ENCODE data around the gene WDR18.

Gene WDR18

GRCh38 chr19:1039646-1040475, 55.7 kb downstream of the WDR18 start, which contains the start of gene ABCA7:
ABCA7 (plus strand) TSS chr19:1040107; CDS start chr19:1041362, 1,255 bp downstream.
- Histone ChIP-seq H3K27me3 (ENCODE audit: insufficient read depth, insufficient read length) (no peaks in the 10 kb centered on the region), H3K9me3 (ENCODE audit: insufficient read depth, low read length) (no peaks in the 10 kb centered on the region), H3K4me1 (ENCODE audit: insufficient read depth, insufficient read length) (peaks cover 22% of the 10 kb centered on the region), H3K4me3 (ENCODE audit: insufficient read length, low read depth) (peak within 1 kb of the TSS; percentile 89), H3K9ac (ENCODE audit: insufficient read length, low read depth) (peak within 1 kb of the TSS; percentile 93), H3K36me3 (ENCODE audit: insufficient read depth, insufficient read length, low read length) (peaks cover 47% of the 10 kb centered on the region)
- DNase-seq (ENCODE audit: low read depth, low spot score): peak; percentile 98
- TF ChIP-seq ZNF274 (IDR thresholded peaks at IDR 0.05; ENCODE audit: low read depth, low read length): no peak
- TF ChIP-seq SUZ12 (IDR thresholded peaks at IDR 0.05; ENCODE audit: extremely low read depth, insufficient read depth, insufficient read length): no peak
- no peak for TF ChIP-seq YY1 (IDR thresholded peaks at IDR 0.05; ENCODE audit: insufficient read depth, insufficient read length)

GRCh38 chr19:1040476-1041271, 56.5 kb downstream of the WDR18 start:
- Histone ChIP-seq H3K36me3 (ENCODE audit: insufficient read depth, insufficient read length, low read length) (peaks cover 41% of the 10 kb centered on the region), H3K9ac (ENCODE audit: insufficient read length, low read depth) (peak overlapping the region; percentile 93), H3K27me3 (ENCODE audit: insufficient read depth, insufficient read length) (no peaks in the 10 kb centered on the region), H3K4me1 (ENCODE audit: insufficient read depth, insufficient read length) (peaks cover 22% of the 10 kb centered on the region), H3K9me3 (ENCODE audit: insufficient read depth, low read length) (no peaks in the 10 kb centered on the region; the same call in 1 of the 2 replicates), H3K4me3 (ENCODE audit: insufficient read length, low read depth) (peak overlapping the region; percentile 89)
- peak; percentile 92 for DNase-seq (ENCODE audit: low read depth, low spot score)
- no peak for TF ChIP-seq YY1 (IDR thresholded peaks at IDR 0.05; ENCODE audit: insufficient read depth, insufficient read length)
- TF ChIP-seq SUZ12 (IDR thresholded peaks at IDR 0.05; ENCODE audit: extremely low read depth, insufficient read depth, insufficient read length): no peak
- no peak for TF ChIP-seq ZNF274 (IDR thresholded peaks at IDR 0.05; ENCODE audit: low read depth, low read length)

GRCh38 chr19:1041272-1041834, 57.2 kb downstream of the WDR18 start:
- TF ChIP-seq ZNF274 (IDR thresholded peaks at IDR 0.05; ENCODE audit: low read depth, low read length) (no peak), SUZ12 (IDR thresholded peaks at IDR 0.05; ENCODE audit: extremely low read depth, insufficient read depth, insufficient read length) (no peak), YY1 (IDR thresholded peaks at IDR 0.05; ENCODE audit: insufficient read depth, insufficient read length) (no peak)
- Histone ChIP-seq H3K9me3 (ENCODE audit: insufficient read depth, low read length) (no peaks in the 10 kb centered on the region; the same call in 1 of the 2 replicates), H3K4me1 (ENCODE audit: insufficient read depth, insufficient read length) (peaks cover 22% of the 10 kb centered on the region), H3K36me3 (ENCODE audit: insufficient read depth, insufficient read length, low read length) (peaks cover 35% of the 10 kb centered on the region), H3K27me3 (ENCODE audit: insufficient read depth, insufficient read length) (no peaks in the 10 kb centered on the region), H3K9ac (ENCODE audit: insufficient read length, low read depth) (peak overlapping the region; percentile 23), H3K4me3 (ENCODE audit: insufficient read length, low read depth) (peak overlapping the region; percentile 89)
- no peak for DNase-seq (ENCODE audit: low read depth, low spot score)

GRCh38 chr19:1041835-1042685, 57.9 kb downstream of the WDR18 start:
- Histone ChIP-seq H3K9me3 (ENCODE audit: insufficient read depth, low read length) (no peaks in the 10 kb centered on the region; the same call in 1 of the 2 replicates), H3K27me3 (ENCODE audit: insufficient read depth, insufficient read length) (no peaks in the 10 kb centered on the region), H3K4me3 (ENCODE audit: insufficient read length, low read depth) (no peak overlapping the region), H3K4me1 (ENCODE audit: insufficient read depth, insufficient read length) (peaks cover 22% of the 10 kb centered on the region), H3K9ac (ENCODE audit: insufficient read length, low read depth) (no peak overlapping the region), H3K36me3 (ENCODE audit: insufficient read depth, insufficient read length, low read length) (peaks cover 29% of the 10 kb centered on the region)
- DNase-seq (ENCODE audit: low read depth, low spot score): no peak
- TF ChIP-seq YY1 (IDR thresholded peaks at IDR 0.05; ENCODE audit: insufficient read depth, insufficient read length): no peak
- no peak for TF ChIP-seq ZNF274 (IDR thresholded peaks at IDR 0.05; ENCODE audit: low read depth, low read length)
- TF ChIP-seq SUZ12 (IDR thresholded peaks at IDR 0.05; ENCODE audit: extremely low read depth, insufficient read depth, insufficient read length): no peak

- H3K9ac ChIP-seq (ENCODE audit: insufficient read length, low read depth): no peak overlapping the region
- H3K27me3 ChIP-seq (ENCODE audit: insufficient read depth, insufficient read length): no peaks in the 10 kb centered on the region
- H3K4me3 ChIP-seq (ENCODE audit: insufficient read length, low read depth): no peak overlapping the region
- no peak for TF ChIP-seq ZNF274 (IDR thresholded peaks at IDR 0.05; ENCODE audit: low read depth, low read length)
- TF ChIP-seq SUZ12 (IDR thresholded peaks at IDR 0.05; ENCODE audit: extremely low read depth, insufficient read depth, insufficient read length): no peak
- no peak for TF ChIP-seq YY1 (IDR thresholded peaks at IDR 0.05; ENCODE audit: insufficient read depth, insufficient read length)
- H3K9me3 ChIP-seq (ENCODE audit: insufficient read depth, low read length): no peaks in the 10 kb centered on the region; the same call in 1 of the 2 replicates
- peaks cover 20% of the 10 kb centered on the region for H3K4me1 ChIP-seq (ENCODE audit: insufficient read depth, insufficient read length)
- H3K36me3 ChIP-seq (ENCODE audit: insufficient read depth, insufficient read length, low read length): peaks cover 23% of the 10 kb centered on the region
- DNase-seq (ENCODE audit: low read depth, low spot score): no peak
Measured at GRCh38 chr19:1042689-1043511, 58.8 kb downstream of the WDR18 start.

All from NT2/D1 (cell line).